Activated T-helper 2 cell treated with anti-CD3 and anti-CD28 coated beads, Interferon-gamma antibody, Interleukin-2, Interleukin-4, amounts not matched to agents 10 μg/mL and 5 μg/mL and 100 μg/mL, durations not matched to agents 14 hours and 24 hours and 36 hours (primary cell): Measurements from ENCODE around the gene C1QTNF9B. TPM values are rescaled to one million over a fixed set of nuclear protein-coding genes. Genes with fewer than 3 reads are reported as not detected.

ENCODE experiments used
- DNase-seq: peaks from one replicate; pipeline ENCODE4 v3.0.0; 2021; ENCODE audit warnings: low spot score
- H3K27ac Mint-ChIP-seq: one replicate; pipeline ENCODE4 v1.8.0; 2021; ENCODE audit warnings: mixed read lengths
- H3K27me3 Mint-ChIP-seq: one replicate; pipeline ENCODE4 v1.8.0; 2021; ENCODE audit warnings: low read depth, mixed read lengths
- H3K36me3 Mint-ChIP-seq: one replicate; pipeline ENCODE4 v1.8.0; 2021; ENCODE audit warnings: low read depth, mixed read lengths
- H3K4me1 Mint-ChIP-seq: one replicate; pipeline ENCODE4 v1.8.0; 2021; ENCODE audit warnings: low read depth, mixed read lengths
- H3K4me3 Mint-ChIP-seq: one replicate; pipeline ENCODE4 v1.8.0; 2021; ENCODE audit warnings: low read depth, mild to moderate bottlenecking, moderate library complexity, mixed read lengths
- H3K9me3 Mint-ChIP-seq: one replicate; pipeline ENCODE4 v1.8.0; 2021; ENCODE audit warnings: mixed read lengths
- intact Hi-C: fragments of 100-400 bp; cut with micrococcal nuclease; formaldehyde crosslinking; loops from one replicate; pipeline ENCODE4 v1.15.1; 2023
- total RNA-seq: library from RNA; stranded (reverse); gene quantifications from 2 replicates; pipeline ENCODE4 v1.2.3, GENCODE V29; 2022

The C1QTNF9B gene
- total RNA-seq, 1 donor from 2014 or later: not detected

GRCh38 chr13:23848646-23849141 lies 48.6 kb downstream of the C1QTNF9B start:
- intact Hi-C loops: no loop called here
- Mint-ChIP-seq H3K4me1 (peaks cover 15% of the 10 kb centered on the region), H3K9me3 (no peaks in the 10 kb centered on the region), H3K4me3 (no peak overlapping the region), H3K36me3 (no peaks in the 10 kb centered on the region), H3K27ac (no peak overlapping the region), H3K27me3 (no peaks in the 10 kb centered on the region)
- DNase-seq: no peak

GRCh38 chr13:23848019-23848418 lies 49.3 kb downstream of the C1QTNF9B start:
- H3K36me3 Mint-ChIP-seq: no peaks in the 10 kb centered on the region
- no peaks in the 10 kb centered on the region for H3K27me3 Mint-ChIP-seq
- no peaks in the 10 kb centered on the region for H3K9me3 Mint-ChIP-seq
- H3K27ac Mint-ChIP-seq: no peak overlapping the region
- H3K4me1 Mint-ChIP-seq: peaks cover 18% of the 10 kb centered on the region
- no peak overlapping the region for H3K4me3 Mint-ChIP-seq
- DNase-seq: no peak
- intact Hi-C loops: no loop called here

- H3K27me3 Mint-ChIP-seq: no peaks in the 10 kb centered on the region
- H3K4me1 Mint-ChIP-seq: peaks cover 18% of the 10 kb centered on the region
- no peaks in the 10 kb centered on the region for H3K36me3 Mint-ChIP-seq
- DNase-seq: no peak
- no peak overlapping the region for H3K27ac Mint-ChIP-seq
- intact Hi-C loops: no loop called here
- H3K4me3 Mint-ChIP-seq: no peak overlapping the region
- H3K9me3 Mint-ChIP-seq: no peaks in the 10 kb centered on the region
These were observed 49.8 kb downstream of the C1QTNF9B start for GRCh38 chr13:23847497-23847896.

GRCh38 chr13:23845105-23845725 lies 52.1 kb downstream of the C1QTNF9B start:
- Mint-ChIP-seq H3K36me3 (no peaks in the 10 kb centered on the region), H3K27ac (no peak overlapping the region), H3K9me3 (no peaks in the 10 kb centered on the region), H3K27me3 (no peaks in the 10 kb centered on the region), H3K4me3 (no peak overlapping the region), H3K4me1 (peaks cover 17% of the 10 kb centered on the region)
- intact Hi-C loops: no loop called here
- DNase-seq: no peak

- DNase-seq: no peak
- no peak overlapping the region for H3K4me3 Mint-ChIP-seq
- H3K36me3 Mint-ChIP-seq: no peaks in the 10 kb centered on the region
- no peaks in the 10 kb centered on the region for H3K27me3 Mint-ChIP-seq
- intact Hi-C loops: no loop called here
- peaks cover 14% of the 10 kb centered on the region for H3K4me1 Mint-ChIP-seq
- no peak overlapping the region for H3K27ac Mint-ChIP-seq
- H3K9me3 Mint-ChIP-seq: no peaks in the 10 kb centered on the region
These were observed 53.2 kb downstream of the C1QTNF9B start for GRCh38 chr13:23844132-23844531.

- Mint-ChIP-seq H3K4me1 (peaks cover 14% of the 10 kb centered on the region), H3K36me3 (no peaks in the 10 kb centered on the region), H3K4me3 (no peak overlapping the region), H3K27ac (no peak overlapping the region), H3K27me3 (no peaks in the 10 kb centered on the region), H3K9me3 (no peaks in the 10 kb centered on the region)
- no peak for DNase-seq
- intact Hi-C loops: no loop called here
These were observed 53.9 kb downstream of the C1QTNF9B start for GRCh38 chr13:23843436-23843835.

- intact Hi-C loops: no loop called here
- no peaks in the 10 kb centered on the region for H3K36me3 Mint-ChIP-seq
These were observed 54.9 kb downstream of the C1QTNF9B start for GRCh38 chr13:23842406-23842805.

More at GRCh38 chr13:23842406-23842805, 54.9 kb downstream of the C1QTNF9B start:
- no peak for DNase-seq
- Mint-ChIP-seq H3K27me3 (no peaks in the 10 kb centered on the region), H3K27ac (no peak overlapping the region), H3K9me3 (no peaks in the 10 kb centered on the region), H3K4me3 (no peak overlapping the region), H3K4me1 (peaks cover 11% of the 10 kb centered on the region)

Other genes starting within 250 kb of the C1QTNF9B start
- gene MIPEP, start 8.1 kb downstream of the C1QTNF9B start, total RNA-seq: 9.9 TPM in 2 replicates